ENCODE results near the gene SGMS1. TPM values are rescaled to one million over a fixed set of nuclear protein-coding genes. Genes with fewer than 3 reads are reported as not detected.
"Not testable (repeated sequence)": the region's sequence is repeated elsewhere in the genome, so short reads cannot be mapped to it uniquely, and the experiment has no call there.

Gene SGMS1
- total RNA-seq, 1 donor from 2014 or later = 49.6 TPM

DNA sequence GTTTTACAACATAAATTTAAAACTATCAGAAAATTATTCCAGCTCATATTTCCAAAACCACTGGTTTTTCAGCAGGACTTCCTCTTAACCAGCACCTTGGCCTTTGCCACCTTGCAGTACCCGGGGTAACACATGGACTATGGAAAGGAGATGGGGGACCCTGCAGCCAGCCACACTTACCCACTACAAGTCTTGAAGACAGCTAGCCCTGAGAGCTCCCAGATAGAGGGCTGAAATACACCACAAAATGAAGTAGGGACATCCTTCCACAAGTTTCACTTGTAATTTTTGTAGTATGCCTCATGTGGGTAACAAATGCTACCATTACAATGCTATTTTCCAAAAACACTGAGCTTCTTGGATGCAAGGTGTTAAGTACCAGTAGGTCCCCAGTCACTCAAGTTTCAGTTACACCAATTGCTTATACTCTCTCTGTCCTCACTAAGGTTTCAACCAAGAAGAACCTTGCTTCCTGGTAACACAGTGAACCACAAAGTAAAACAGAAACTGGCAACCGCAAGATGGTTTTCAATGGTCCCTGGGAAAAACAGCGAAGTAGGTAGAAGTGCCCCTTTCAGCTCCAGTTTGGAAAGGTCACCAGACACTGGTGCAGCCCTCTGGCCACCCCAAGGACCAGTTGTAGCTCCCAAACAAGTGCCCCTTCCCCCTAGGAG lies 110.9 kb downstream of the SGMS1 start:
- no peak for DNase-seq (ENCODE audit: extremely low read depth, low read depth, low spot score)

DNA sequence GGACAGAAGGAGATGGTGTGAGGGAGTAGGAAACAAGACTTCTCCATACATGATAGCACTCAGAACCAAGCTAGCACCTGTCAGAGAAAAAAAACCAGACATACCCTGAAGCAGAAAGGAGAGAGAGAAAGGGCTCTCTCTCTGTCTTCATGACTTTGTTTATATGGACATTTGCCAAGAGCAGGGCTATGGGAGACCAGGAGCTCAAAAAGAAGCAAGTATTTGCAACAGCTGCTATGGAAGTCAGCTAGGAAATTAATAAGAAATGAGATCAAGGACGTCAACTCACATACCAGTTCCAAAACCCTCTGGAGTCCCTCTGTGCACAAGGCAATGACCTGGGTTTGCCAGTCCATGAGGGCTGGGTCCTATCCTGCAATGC lies 111.6 kb downstream of the SGMS1 start:
- DNase-seq (ENCODE audit: extremely low read depth, low read depth, low spot score) = no peak

DNA sequence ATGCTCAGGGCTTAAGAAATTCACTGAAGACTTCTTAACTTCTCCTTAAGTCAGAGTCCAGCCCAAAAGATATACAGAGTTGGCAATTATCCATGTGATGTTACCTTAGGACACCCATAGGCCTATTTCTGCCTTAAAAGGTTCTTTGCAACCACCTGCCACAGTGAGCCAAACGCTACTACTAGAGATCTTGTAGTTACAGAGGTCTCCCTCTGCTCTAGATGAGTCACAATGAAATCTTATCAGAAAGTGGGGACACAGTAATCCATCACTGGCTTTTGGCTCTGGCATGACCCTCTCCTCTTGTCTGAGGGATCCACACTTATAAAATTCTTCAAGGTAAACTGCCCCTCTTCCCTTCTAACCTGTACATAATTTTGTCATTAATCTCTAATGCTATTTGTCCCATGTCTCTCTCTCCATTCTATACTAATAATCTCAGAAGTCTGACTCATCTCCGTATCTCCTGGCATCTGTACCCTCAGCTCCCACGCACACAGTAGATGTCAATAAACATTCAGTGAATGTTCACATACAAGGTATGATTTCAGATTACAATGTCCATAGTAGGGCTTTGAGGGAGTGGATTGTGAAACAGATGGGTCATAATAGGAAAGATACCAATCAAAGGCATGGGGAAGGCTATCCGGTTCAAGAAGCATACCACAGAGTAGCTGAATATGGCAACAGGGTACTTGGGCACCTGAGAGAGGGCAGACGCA lies 112.1 kb downstream of the SGMS1 start:
- no peak for DNase-seq (ENCODE audit: extremely low read depth, low read depth, low spot score)

DNA sequence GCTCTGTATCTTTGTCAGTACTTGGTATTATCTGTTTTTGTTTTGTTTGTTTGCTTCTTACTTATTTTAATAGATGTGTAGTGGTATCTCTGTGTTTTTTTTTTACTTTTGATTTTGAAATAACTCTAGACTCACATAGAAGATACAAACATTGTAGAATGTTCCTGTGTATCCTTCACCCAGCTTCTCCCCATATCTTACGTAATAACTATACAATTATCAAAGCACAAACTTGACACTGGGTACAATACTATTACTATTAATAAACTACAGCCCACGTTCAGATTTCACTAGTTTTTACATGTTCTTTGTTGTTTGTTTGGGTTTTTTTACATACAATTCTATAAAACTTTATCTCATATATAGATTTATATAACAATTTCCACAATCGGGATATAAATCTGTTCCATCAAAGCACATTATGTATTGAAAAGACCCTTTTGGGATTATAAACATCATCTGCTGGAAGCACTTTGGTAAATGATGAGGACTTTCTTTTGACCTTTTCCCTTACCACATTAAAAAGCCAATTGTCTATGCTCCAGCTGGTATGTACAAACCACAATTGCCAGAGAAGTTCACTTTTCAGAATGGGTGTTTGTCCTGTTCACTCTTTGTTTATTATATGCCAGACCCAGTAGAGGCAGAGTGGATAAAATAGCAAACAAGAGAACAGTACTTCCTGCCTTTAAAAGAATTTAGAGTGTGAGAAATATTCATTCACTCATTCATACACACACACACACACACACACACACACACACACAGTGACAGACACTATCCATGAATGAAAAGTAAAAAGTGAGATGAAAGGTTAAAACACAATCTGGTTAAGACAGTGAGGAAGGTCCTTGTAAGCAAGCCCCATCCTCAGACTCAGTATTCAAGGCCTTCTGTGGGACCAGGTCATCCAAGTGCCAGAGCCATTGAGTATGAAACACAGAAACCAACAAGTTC lies 113.0 kb downstream of the SGMS1 start:
- DNase-seq (ENCODE audit: extremely low read depth, low read depth, low spot score) = no peak

DNA sequence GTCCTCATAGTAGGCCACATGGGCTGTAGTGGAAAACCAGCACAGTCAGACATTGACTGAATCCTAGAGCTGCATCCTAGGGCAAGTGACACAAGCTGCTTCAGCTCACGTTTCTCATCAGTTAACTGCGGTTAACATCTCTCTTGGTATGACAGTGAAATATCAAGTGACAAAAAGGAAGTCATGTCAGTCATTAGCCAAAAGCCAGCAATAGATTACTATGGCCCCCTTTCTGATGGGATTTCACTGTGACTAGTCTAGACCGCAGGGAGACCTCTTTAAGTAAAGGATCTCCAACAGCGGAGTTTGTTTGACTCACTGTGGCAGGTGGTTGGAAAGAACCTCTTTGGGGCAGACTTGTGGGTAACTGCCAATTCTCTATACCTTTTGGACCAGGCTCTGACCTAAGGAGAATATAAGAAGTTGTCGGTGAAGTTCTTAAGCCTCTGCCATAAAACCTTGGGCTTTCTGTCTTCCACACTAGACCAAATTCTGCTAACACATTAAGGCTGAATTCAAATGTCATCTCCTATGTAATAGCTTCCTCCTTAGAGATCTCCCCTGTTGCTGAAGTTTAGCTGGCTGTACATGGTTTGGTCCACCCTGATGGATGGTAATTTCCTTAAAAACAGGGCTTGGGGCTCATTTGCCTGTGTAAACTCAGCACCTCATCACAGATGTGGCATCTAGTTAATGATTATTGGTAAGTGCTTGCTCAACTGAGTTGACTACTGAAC lies 115.3 kb downstream of the SGMS1 start:
- DNase-seq (ENCODE audit: extremely low read depth, low read depth, low spot score) = no peak

DNA sequence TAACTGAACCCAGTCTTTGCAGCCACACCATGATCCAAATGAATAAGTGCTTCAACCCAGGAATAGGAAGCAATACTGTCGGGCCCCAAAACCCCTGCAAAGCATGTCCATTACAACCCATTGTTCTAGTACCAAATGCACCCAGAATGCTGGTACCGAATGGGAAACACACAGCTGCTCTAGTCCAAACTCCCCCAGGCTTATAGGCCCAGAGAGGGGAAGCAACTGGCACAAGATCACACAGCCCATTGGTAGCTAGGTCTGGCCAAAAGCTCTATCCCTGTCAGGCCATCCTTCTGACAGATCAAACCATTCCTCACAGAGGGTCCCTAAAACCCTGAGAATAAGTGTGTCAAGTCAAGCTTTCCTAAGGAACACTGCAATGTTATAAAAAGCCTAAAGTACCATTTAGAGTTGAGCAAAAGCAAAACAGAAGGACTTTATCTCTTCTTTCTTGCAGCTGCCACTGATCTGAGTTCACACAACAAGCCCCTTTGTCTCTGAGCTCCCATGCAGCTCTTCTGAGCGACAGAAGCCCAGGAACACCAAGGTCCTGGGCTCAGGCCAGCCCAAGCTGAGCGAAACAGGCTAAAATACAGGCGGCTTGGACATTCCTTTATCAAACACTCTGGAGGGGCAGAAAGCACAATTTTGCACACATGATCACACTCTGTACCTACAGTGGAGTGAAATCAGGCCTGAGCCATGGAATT lies 116.7 kb downstream of the SGMS1 start:
- DNase-seq (ENCODE audit: extremely low read depth, low read depth, low spot score) = no peak

DNA sequence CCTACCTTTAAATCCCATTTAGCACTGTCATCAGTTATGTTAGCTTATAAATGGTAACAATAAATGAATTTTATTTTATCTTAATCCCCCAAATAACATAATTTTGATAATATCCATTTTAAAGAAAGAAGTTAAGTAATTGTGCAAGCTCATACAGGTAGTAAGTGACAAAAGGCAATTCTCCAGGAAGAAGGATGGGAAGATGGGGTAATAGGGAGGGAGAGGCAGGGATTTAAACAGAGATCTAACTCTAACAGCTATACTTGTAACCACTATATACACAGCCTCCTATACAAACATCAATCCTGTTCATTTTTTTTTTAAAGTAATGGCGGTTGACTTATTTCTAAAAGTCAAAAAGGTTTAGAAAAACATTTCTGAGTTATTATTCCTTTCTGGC lies 119.4 kb downstream of the SGMS1 start:
- DNase-seq (ENCODE audit: extremely low read depth, low read depth, low spot score) = no peak

DNA sequence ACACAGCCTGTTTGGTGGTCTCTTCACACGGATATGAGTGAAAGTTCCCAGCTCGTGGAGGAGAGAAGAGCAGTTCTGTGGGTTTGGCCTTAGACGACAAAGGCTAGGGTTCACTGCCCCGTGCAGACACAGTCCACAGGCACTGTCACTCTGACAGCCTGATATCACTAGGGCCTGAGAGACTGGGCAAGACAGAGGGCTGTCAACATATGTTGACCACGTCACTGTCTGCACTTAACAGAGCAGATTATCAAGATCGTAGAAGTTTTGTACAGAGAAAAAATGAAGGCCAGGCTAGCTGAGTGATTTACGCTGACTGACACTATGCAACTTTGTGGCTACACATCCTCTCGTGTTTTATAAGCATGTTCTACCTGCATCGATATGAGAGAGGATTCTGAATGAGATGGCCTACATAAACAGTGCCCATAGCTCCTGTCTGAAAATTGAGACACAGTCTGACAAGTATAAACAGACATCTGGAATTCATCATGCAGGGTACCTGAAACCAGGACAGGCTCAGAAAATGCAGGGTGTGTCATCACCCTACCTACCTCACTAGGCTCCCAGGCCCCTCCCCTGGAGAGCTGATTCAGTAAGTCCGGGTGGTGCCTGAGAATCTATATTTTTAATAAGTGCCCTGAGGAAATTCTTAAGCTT lies 120.0 kb downstream of the SGMS1 start:
- no peak for DNase-seq (ENCODE audit: extremely low read depth, low read depth, low spot score)

DNA sequence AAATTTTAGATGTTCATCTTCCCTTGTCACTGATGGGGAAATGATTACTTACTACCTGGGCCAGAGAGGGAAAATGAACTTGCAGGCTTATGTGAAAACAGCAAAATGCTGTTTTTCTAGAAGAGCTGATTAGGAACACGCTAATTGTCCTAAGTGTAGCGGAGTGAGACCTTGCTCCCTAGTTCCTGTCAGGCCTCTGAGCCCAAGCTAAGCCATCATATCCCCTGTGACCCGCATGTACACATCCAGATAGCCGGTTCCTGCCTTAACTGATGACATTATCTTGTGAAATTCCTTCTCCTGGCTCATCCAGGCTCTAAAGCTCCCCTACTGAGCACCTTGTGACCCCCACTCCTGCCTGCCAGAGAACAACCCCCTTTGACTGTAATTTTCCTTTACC lies 120.6 kb downstream of the SGMS1 start:
- not testable (repeated sequence) for DNase-seq (ENCODE audit: extremely low read depth, low read depth, low spot score)

DNA sequence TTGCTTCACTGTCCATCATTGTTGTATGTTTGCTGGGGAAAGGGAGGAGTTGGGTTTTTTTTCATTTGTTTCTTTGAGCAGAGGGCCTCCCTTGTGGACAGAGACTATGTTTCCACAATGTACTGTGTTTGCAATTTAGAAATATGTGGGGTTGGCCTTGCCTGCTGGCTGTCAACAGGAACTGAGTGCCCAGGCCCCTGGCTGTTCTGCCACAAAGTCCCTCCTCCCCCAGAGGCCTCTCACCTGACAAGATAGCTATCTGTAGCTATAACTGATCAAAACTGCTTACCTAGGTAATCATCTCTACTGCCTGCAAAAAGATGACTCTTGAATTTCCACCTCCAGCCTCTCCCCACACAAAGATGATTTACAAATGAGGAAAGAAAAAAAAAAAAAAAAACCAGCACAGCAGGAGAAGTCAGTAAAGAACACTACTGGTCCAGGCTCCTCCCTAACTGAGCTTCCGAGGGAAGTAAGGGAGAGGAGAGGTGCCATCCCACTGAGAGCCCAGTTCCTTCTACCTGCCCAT lies 121.8 kb downstream of the SGMS1 start:
- no peak for DNase-seq (ENCODE audit: extremely low read depth, low read depth, low spot score)

DNA sequence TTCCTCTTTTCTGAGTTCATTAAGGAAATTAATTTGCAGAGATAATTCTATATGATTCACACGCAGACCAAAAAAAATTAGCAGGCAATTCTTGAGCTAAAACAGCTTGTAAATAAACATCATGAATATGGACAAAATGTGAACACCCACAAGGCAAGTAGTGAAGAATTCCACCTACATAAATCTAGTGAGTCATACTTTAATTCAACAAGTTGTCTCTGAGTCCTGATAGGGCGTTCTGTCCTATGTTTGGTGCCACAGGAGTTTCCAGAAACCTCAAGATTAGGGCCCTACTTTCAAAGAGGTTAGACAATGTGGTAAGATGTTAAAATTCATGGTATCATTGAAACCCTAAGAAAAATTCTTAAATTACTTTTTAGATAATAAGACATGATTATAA lies 122.3 kb downstream of the SGMS1 start:
- DNase-seq (ENCODE audit: extremely low read depth, low read depth, low spot score) = no peak

DNA sequence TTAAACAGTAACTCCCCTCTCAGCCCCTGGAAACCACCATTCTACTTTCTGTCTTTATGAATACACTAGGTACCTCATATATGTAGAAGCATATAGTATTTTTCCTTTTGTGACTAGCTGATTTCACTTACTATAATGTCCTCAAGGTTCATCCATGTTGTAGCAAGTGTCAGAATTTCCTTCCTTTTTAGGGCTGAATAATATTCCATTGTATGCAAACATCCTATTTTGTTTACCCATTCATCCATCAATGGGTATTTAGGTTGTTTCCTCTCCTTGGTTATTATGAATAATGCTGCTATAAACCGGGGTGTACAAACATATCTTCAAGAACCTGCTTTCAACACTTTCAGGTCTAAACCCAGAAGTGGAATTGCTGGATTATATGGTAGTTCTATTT lies 125.3 kb downstream of the SGMS1 start:
- no peak for DNase-seq (ENCODE audit: extremely low read depth, low read depth, low spot score)

DNA sequence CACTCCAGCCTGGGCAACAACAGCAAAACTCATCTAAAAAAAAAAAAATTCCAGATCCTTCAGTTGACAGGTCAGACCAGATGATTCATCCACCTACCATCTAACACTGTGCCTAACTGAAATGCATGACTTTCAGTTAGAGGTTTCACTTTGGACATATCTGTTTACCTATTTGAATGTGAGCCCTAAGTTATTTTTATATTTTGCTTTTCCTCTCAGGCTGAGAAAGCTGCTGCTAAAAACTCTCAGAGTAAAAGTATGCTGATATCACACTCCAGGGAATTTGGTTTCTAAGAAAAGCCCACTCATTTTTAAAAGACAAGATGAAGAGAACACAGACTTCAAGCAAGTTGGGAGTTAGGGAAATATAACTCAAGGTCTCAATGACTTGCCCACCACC lies 126.0 kb downstream of the SGMS1 start:
- DNase-seq (ENCODE audit: extremely low read depth, low read depth, low spot score) = no peak

DNA sequence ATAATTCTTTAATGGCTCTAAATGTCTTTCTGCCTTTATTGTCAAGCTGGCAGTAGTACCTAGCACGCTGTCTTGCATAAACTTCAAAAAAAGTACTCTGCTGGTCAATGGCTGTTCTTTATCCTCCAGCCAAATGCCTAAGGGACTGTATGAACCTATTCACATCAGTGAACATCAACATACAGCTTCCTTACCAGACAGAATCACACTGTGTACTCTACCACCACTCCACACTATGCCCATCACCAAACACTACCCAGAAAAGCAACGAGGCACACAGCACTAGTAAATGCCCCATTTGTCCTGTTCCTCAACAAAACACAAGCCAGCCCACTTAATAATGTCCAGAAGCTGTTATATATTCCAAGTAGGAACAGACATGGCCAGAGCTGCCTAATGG lies 127.5 kb downstream of the SGMS1 start:
- no peak for DNase-seq (ENCODE audit: extremely low read depth, low read depth, low spot score)

DNA sequence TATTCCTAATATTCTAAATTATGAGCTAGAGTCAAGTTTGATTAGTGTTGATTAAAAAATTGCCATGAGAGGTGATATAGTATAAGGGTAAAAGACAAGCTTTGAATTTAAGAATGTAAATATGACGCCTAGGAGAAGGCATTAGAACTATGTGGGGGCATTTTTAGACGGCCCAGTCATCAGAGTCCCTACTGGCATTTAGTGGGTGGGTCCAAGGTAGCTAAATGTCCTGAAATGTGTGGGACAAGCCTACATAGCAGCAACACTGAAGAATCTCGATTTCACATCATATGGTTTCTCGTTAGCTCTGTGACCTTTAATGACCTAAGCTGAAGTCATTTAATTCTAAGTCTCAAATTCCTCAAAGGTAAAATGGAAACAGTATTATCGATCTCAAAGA lies 133.5 kb downstream of the SGMS1 start:
- DNase-seq (ENCODE audit: extremely low read depth, low read depth, low spot score) = no peak

DNA sequence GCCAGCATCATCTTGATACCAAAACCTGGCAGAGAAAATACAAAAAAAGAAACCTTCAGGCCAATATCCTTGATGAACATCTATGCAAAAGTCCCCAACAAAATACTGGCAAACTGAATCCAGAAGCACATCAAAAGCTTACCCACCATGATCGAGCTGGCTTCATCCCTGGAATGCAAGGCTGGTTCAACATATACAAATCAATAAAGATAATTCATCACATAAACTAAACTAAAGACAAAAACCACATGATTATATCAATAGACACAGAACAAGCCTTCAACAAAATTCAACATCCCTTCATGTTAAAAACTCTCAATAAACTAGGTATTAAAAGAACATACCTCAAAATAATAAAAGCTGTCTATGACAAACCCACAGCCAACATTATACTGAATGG lies 139.2 kb downstream of the SGMS1 start:
- DNase-seq (ENCODE audit: extremely low read depth, low read depth, low spot score) = not testable (repeated sequence)

DNA sequence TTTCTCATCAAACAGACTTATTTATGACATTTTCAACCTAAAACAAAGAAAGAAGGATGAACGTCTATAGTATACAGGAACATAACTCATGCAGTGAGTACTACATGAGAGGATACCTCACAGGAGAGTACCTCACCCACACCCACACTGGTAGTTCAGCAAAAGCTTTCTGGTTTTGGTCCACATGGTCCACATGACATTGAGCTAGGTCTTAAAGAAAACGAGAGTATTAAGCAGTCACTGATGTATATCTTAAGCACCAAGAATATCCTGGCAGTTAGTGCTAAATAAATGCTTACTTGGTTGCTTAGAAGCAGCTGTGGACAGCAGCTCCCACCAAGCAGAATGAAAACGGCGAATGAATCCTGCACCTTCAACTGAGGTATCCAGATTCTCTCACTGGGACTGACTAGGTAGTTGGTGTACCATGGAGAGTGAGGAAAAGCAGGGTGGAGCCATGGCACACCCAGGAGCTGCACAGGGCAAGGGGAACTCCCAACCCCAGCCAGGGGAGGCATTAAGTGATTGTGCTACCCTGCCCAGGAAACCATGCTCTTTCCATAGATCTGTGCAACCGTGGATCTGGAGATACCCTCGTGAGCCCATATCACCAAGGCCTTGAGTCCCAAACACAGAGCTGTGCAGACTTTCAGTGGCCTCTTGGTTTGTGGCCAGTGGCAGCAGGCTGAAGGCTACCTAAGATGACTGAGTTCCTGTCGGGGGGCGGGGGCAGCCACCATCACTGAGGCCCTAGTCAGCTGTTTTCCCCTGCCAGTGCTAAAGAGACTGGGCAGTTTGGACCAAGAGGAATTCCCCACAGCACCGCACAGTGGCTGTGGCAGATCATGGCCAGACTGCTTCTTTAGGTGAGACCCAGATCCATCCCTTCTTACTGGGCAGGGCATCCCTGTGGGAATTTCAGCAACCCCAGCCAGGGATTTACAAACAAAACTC lies 143.4 kb downstream of the SGMS1 start:
- no peak for DNase-seq (ENCODE audit: extremely low read depth, low read depth, low spot score)

Measured in glomerular endothelial cell (primary cell).